GM12878 (cell line): ENCODE measurements around the gene ALG2. TPM values are rescaled to one million over a fixed set of nuclear protein-coding genes. Genes with fewer than 3 reads are reported as not detected.
A peak's percentile ranks its signal among the peaks of the same experiment; 100 is the strongest.

Experiments
- ATAC-seq: fragments of 200-7000 bp; cut with Tn5 transposase; 3 replicates; pipeline ENCODE4 v1.9.1; 2020; ENCODE audit warnings: mild to moderate bottlenecking, moderate library complexity
- BruUV-seq: library from RNA; stranded (reverse); fragments of 400-500 nt; replicated peaks from 2 replicates; lab custom pipeline; 2021; lab: Mats Ljungman, UMichigan
- CTCF ChIA-PET: fragments of 300-600 bp; sonication (Branson Sonifier 250); formaldehyde crosslinking; extraction: SDS; loops from one replicate; lab custom pipeline; 2021; ENCODE audit warnings: inconsistent platforms; lab: Yijun Ruan, JAX
- POLR2A ChIA-PET: fragments of 350-600 bp; formaldehyde crosslinking; extraction: SDS; loops from one replicate; lab custom pipeline; 2021; ENCODE audit warnings: inconsistent platforms; lab: Charles Lee
- RAD21 ChIA-PET: fragments of 300-600 bp; sonication (Branson Sonifier 250); formaldehyde crosslinking; loops from one replicate; lab custom pipeline; 2023; ENCODE audit warnings: antibody characterized with exemption; ENCODE audit not compliant: unreplicated experiment; lab: Charles Lee
- SMC1A ChIA-PET: fragments of 300-600 bp; sonication (Branson Sonifier 250); formaldehyde crosslinking; loops from one replicate; lab custom pipeline; 2023; ENCODE audit not compliant: unreplicated experiment, uncharacterized antibody; lab: Charles Lee
- DNase-seq: peaks from one replicate; pipeline ENCODE4 v3.0.0-alpha.2; 2011; ENCODE audit warnings: low read depth, low spot score
- FAIRE-seq: peaks from 3 replicates; lab custom pipeline; 2011; peaks lifted over from hg19 to GRCh38; lab: Jason Lieb, UNC
- H2AFZ ChIP-seq: 2 replicates; pipeline ENCODE4 v1.6.0; 2011; ENCODE audit warnings: low read depth, low read length, control low read depth; ENCODE audit not compliant: control insufficient read depth
- H3K27ac ChIP-seq: 2 replicates; pipeline ENCODE4 v1.5.1; 2011; ENCODE audit warnings: control low read depth; ENCODE audit not compliant: control insufficient read depth, insufficient read depth
- H3K27me3 ChIP-seq, 2 experiments: replicated peaks in 1 of 2; 2 replicates each; pipeline versions ENCODE4 v1.6.0 to v1.6.1; 2011; ENCODE audit warnings: low read length in 1 of 2; ENCODE audit not compliant: control insufficient read depth in 2 of 2, insufficient read depth in 2 of 2
- H3K36me3 ChIP-seq, 2 experiments: 2 replicates each; pipeline ENCODE4 v1.5.1; 2011; ENCODE audit warnings: low read length in 1 of 2; ENCODE audit not compliant: control insufficient read depth in 2 of 2, insufficient read depth in 2 of 2
- H3K4me1 ChIP-seq: 2 replicates; pipeline ENCODE4 v1.6.1; 2011; ENCODE audit warnings: mild to moderate bottlenecking, low read length, moderate library complexity, mixed read lengths; ENCODE audit not compliant: control insufficient read depth, insufficient read depth
- H3K4me2 ChIP-seq: 2 replicates; pipeline ENCODE4 v1.6.0; 2011; ENCODE audit warnings: control low read depth; ENCODE audit not compliant: control insufficient read depth, insufficient read depth
- H3K4me3 ChIP-seq: fragments of 200-600 bp; sonication (generic); 2 replicates; pipeline ENCODE4 v1.5.1; 2016
- H3K79me2 ChIP-seq: 2 replicates; pipeline ENCODE4 v1.6.0; 2011; ENCODE audit warnings: low read length; ENCODE audit not compliant: control insufficient read depth, insufficient read depth
- H3K9ac ChIP-seq: 2 replicates; pipeline ENCODE4 v1.8.0; 2011; ENCODE audit warnings: low read length, control low read depth, mixed read lengths; ENCODE audit not compliant: control insufficient read depth, insufficient read depth
- H3K9me3 ChIP-seq: replicated peaks from 3 replicates; pipeline ENCODE4 v1.5.1; 2011; ENCODE audit warnings: mild to moderate bottlenecking, low read length; ENCODE audit not compliant: control insufficient read depth, insufficient read depth
- H4K20me1 ChIP-seq: 2 replicates; pipeline ENCODE4 v1.6.0; 2011; ENCODE audit not compliant: control insufficient read depth, insufficient read depth
- BCL11A ChIP-seq: IDR thresholded peaks from 2 replicates; pipeline ENCODE4 v1.6.1; 2011; ENCODE audit warnings: low read depth, low read length
- BHLHE40 ChIP-seq, 2 experiments: fragments of 450-650 bp in 1 of 2; IDR thresholded peaks; 2 replicates each; pipeline ENCODE4 v1.6.1; 2011 to 2017; ENCODE audit warnings: low read depth in 2 of 2, borderline replicate concordance in 1 of 2, improper control_type of control experiment in 1 of 2, low read length in 1 of 2, mild to moderate bottlenecking in 1 of 2
- BRCA1 ChIP-seq: IDR thresholded peaks from 2 replicates; pipeline ENCODE4 v1.6.1; 2011; ENCODE audit warnings: low read depth, low read length, improper control_type of control experiment
- CHD2 ChIP-seq: IDR thresholded peaks from 2 replicates; pipeline ENCODE4 v1.6.1; 2011; ENCODE audit warnings: low read depth, low read length, improper control_type of control experiment, borderline replicate concordance
- CUX1 ChIP-seq: IDR thresholded peaks from 2 replicates; pipeline ENCODE4 v1.6.1; 2012; ENCODE audit warnings: improper control_type of control experiment, low read depth, low read length; ENCODE audit not compliant: insufficient replicate concordance
- IKZF2 ChIP-seq, 2 experiments: fragments of 450-650 bp; IDR thresholded peaks; 2 replicates each; pipeline ENCODE4 v1.6.1; 2017; ENCODE audit warnings: mild to moderate bottlenecking in 2 of 2, moderate library complexity in 2 of 2
- JUNB ChIP-seq: IDR thresholded peaks from 2 replicates; pipeline ENCODE4 v1.6.1; 2016; ENCODE audit warnings: antibody characterized with exemption, mild to moderate bottlenecking
- PAX5 ChIP-seq: IDR thresholded peaks from 2 replicates; pipeline ENCODE4 v1.6.1; 2011; ENCODE audit warnings: low read depth, low read length, borderline replicate concordance
- TCF12 ChIP-seq: IDR thresholded peaks from 2 replicates; pipeline ENCODE4 v1.6.1; 2011; ENCODE audit warnings: low read depth, mild to moderate bottlenecking, low read length
- ZNF24 ChIP-seq: fragments of 450-650 bp; IDR thresholded peaks from 2 replicates; pipeline ENCODE4 v1.6.1; 2017; ENCODE audit warnings: antibody characterized with exemption, mild to moderate bottlenecking
- ZNF687 ChIP-seq: fragments of 450-650 bp; IDR thresholded peaks from 2 replicates; pipeline ENCODE4 v1.6.1; 2017; ENCODE audit warnings: mild to moderate bottlenecking, moderate library complexity
- WGBS: methylation state at CpG from one replicate; pipeline ENCODE4 v1.1.6; 2016; ENCODE audit warnings: low lambda C conversion rate; ENCODE audit not compliant: insufficient replicate concordance, insufficient coverage; ENCODE audit errors: missing lambda C conversion rate; 5-methylcytosine and 5-hydroxymethylcytosine counted together
- in situ Hi-C: fragments of 300-500 bp; cut with MboI; formaldehyde crosslinking; loops from 9 replicates; pipeline ENCODE4 v1.14.3; 2018; ENCODE audit warnings: mixed read lengths
- intact Hi-C: fragments of 100-400 bp; cut with micrococcal nuclease; formaldehyde crosslinking; loops from one replicate; pipeline ENCODE4 v1.14.2; 2022; ENCODE audit not compliant: unreplicated experiment
- polyA plus RNA-seq, 11 experiments: library from polyadenylated mRNA; depleted of rRNA in 4 of 11; unstranded in 6 of 11; stranded (reverse) in 5 of 11; fragments of >200 nt; fragmentation: Nextera tagmentation in 4 of 11; fragmentation: Illumina TruSeq in 1 of 11; extraction: Ambion mirVana in 4 of 11; extraction: Trizol in 1 of 11; gene quantifications; 1 replicate in 1 of 11; 2 replicates in 10 of 11; pipeline versions ENCODE4 v1.2.1 to v1.2.3, GENCODE V29; 2011 to 2016; ENCODE audit warnings: inconsistent platforms in 2 of 11, missing spikeins in 2 of 11, low read depth in 1 of 11
- total RNA-seq, 4 experiments: library from RNA; depleted of rRNA in 3 of 4; stranded (reverse); fragments of >200 nt in 3 of 4; fragmentation: Illumina TruSeq in 1 of 4; extraction: Trizol in 1 of 4; gene quantifications; 2 replicates each; pipeline versions ENCODE4 v1.2.1 to v1.2.3, GENCODE V29; 2013 to 2021

The ALG2 gene
- total and polyA plus RNA-seq, 10 of the 15 experiments (the other 5 are each of a cell fraction or from before 2014, with no cell fraction given) = 8.8 to 52.5 (median 38.6) TPM

DNA sequence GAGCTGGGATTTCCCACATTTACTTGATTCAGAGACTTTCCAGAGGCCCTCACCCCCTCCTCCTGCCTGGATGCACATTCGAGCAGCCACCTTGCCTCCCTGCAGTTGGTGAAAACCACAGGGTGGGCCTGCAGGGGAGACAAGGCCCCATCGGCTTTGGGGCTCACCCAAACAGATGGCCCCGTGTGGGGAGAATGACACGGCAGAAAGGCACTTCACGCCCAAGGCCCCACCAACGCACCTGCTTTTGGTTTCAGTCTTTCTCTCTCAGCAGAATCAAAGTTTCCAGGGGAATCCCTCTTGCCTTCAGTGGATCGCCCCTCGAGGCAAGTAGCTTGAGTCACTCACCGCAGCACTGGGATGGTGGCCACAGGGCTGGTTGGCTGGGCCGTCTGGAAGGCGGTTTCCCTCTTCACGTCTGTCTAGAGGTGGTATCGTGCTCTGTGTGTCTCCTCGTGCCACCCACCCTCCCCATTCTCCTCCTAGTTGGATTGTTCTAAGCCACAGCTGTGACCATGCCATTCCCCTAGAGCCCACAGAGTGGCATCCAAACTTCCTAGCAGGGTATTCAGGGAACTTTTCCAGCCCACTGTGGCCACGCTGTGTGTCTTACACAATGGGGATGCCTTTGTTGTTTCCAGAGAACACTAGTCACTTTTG lies 32.2 kb upstream of the ALG2 start (continued):
- TF ChIP-seq CUX1 (no peak), ZNF24 (peak; percentile 41; the same call in 1 of the 2 replicates), BRCA1 (no peak), BCL11A (peak; percentile 86)

- 25% methylated on average over 2 of the region's 2 CpGs for WGBS
- Histone ChIP-seq H2AFZ (peak overlapping the region; percentile 64), H3K4me1 (peaks cover 34% of the 10 kb centered on the region), H3K79me2 (no peaks in the 10 kb centered on the region), H3K9me3 (no peaks in the 10 kb centered on the region), H3K4me3 (no peak overlapping the region), H3K9ac (peak overlapping the region; percentile 76), H3K27me3 (no peaks in the 10 kb centered on the region), H3K27ac (peak overlapping the region; percentile 96), H3K4me2 (peak overlapping the region; percentile 91), H3K36me3 (no peaks in the 10 kb centered on the region), H4K20me1 (no peaks in the 10 kb centered on the region)
- in situ Hi-C loops (no loop called here), intact Hi-C loops (loop anchor here (1.0 to 10.0 kb wide), 3 partner anchors 17 to 962 kb away; no protein-coding TSS in a partner anchor)
- ChIA-PET SMC1A (interaction anchor here (0.8 to 3.7 kb wide), 6 partner anchors 9 to 115 kb away, joined by 3 to 50 read pairs (median 10); no protein-coding TSS in a partner anchor), POLR2A (interaction anchor here (1.0 to 1.9 kb wide), 6 partner anchors 9 to 71 kb away, joined by 3 to 8 read pairs (median 4); no protein-coding TSS in a partner anchor), RAD21 (interaction anchor here (0.9 to 3.7 kb wide), 6 partner anchors 10 to 566 kb away, joined by 3 to 50 read pairs (median 6); partner anchors contain the start of genes ALG2 and SEC61B), CTCF (interaction anchor here (3.4 to 3.7 kb wide), 2 partner anchors 12 to 20 kb away, joined by 24 to 40 read pairs; no protein-coding TSS in a partner anchor)
- ATAC-seq (peak; percentile 77), FAIRE-seq (peak; percentile 86), DNase-seq (peak; percentile 68)
- BruUV-seq = no TSS peak
- peak; percentile 63; the same call in 1 of the 2 replicates for TF ChIP-seq CHD2
- no peak; a peak in 1 of 4 replicates for TF ChIP-seq IKZF2 (IDR thresholded peaks at IDR 0.05)
- TF ChIP-seq JUNB = peak; percentile 60
- peak; percentile 80 for TF ChIP-seq TCF12
- peak; percentile 52; the same call in 1 of the 2 replicates for TF ChIP-seq PAX5
- TF ChIP-seq BHLHE40 (IDR thresholded peaks at IDR 0.05; ENCODE audit: borderline replicate concordance in 1 of 2, low read depth in 2 of 2, low read length in 1 of 2) = peak in 1 of 2 experiments; percentile 63; a peak in 3 of 4 replicates
- TF ChIP-seq ZNF687 = peak; percentile 90
These were observed 31.4 kb upstream of the ALG2 start for GRCh38 chr9:99253134-99253533.
